Kidney (tissue), 14 donors: ENCODE measurements around the gene GNAT2. TPM values are rescaled to one million over a fixed set of nuclear protein-coding genes. Genes with fewer than 3 reads are reported as not detected.

Experiments used
- DNase-seq, 5 donors: peaks; one replicate each; pipeline ENCODE4 v3.0.0-alpha.2; 2013 to 2020
- FAIRE-seq: peaks from 2 replicates; lab custom pipeline; 2012; peaks lifted over from hg19 to GRCh38; lab: Jason Lieb, UNC
- H3K27ac ChIP-seq, 2 donors: one replicate each; pipeline ENCODE4 v1.7.0; 2013; ENCODE audit warnings: low read depth in 2 of 2, low read length in 2 of 2, inconsistent platforms in 1 of 2
- H3K27me3 ChIP-seq: one replicate; pipeline ENCODE4 v1.7.1; 2013; ENCODE audit warnings: low read length, inconsistent platforms; ENCODE audit not compliant: control insufficient read depth, insufficient read depth
- H3K36me3 ChIP-seq, 3 donors: one replicate each; pipeline versions ENCODE4 v1.7.0 to v1.7.1; 2013; ENCODE audit warnings: low read length in 3 of 3, control low read depth in 1 of 3, inconsistent platforms in 1 of 3; ENCODE audit not compliant: insufficient read depth in 3 of 3, control insufficient read depth in 2 of 3
- H3K4me1 ChIP-seq, 3 donors: one replicate each; pipeline versions ENCODE4 v1.7.0 to v1.7.1; 2013; ENCODE audit warnings: low read length in 3 of 3, inconsistent platforms in 1 of 3, low read depth in 1 of 3; ENCODE audit not compliant: control insufficient read depth in 2 of 3, insufficient read depth in 2 of 3
- H3K4me3 ChIP-seq, 3 donors: one replicate each; pipeline versions ENCODE4 v1.7.0 to v1.8.1; 2013; ENCODE audit warnings: low read length in 3 of 3, control low read depth in 1 of 3, inconsistent platforms in 1 of 3
- H3K9ac ChIP-seq, 3 donors: one replicate each; pipeline versions ENCODE4 v1.7.0 to v1.7.1; 2013; ENCODE audit warnings: low read length in 3 of 3, control low read depth in 1 of 3, inconsistent platforms in 1 of 3
- H3K9me3 ChIP-seq, 3 donors: one replicate each; pipeline versions ENCODE4 v1.7.0 to v1.7.1; 2013; ENCODE audit warnings: low read length in 3 of 3, control low read depth in 1 of 3, inconsistent platforms in 1 of 3; ENCODE audit not compliant: control insufficient read depth in 2 of 3, insufficient read depth in 1 of 3
- intact Hi-C: fragments of 100-400 bp; cut with DNase I; formaldehyde crosslinking; loops from one replicate; pipeline ENCODE4 v1.11.1; 2022
- polyA plus RNA-seq: library from polyadenylated mRNA; stranded (reverse); fragments of 350-450 nt; fragmentation: Illumina TruSeq; extraction: RNeasy Lipid Tissue Mini Kit (QIAGEN cat#74804); gene quantifications from one replicate; pipeline ENCODE4 v1.2.3, GENCODE V29; 2014; ENCODE audit warnings: low read depth, low replicate concordance; ENCODE audit not compliant: insufficient read depth
- total RNA-seq: library from RNA; stranded (reverse); fragmentation: NEBNext Ultra II Directional; extraction: Animal tissue kit (Norgen Biotek cat#: 25700); gene quantifications from one replicate; pipeline ENCODE4 v1.2.1, GENCODE V29; 2021
- TF ChIP-seq, protein P1 (sequence below): IDR thresholded peaks from 3 replicates; pipeline ENCODE4 v1.5.1; 2012; ENCODE audit warnings: mild to moderate bottlenecking, moderate library complexity, borderline replicate concordance; ENCODE audit not compliant: insufficient read depth; ENCODE audit errors: extremely low read depth
- donor health status: control.
- donor health status: control.
- donor health status: control.
- donor health status: control.
- donor health status: control.
- donor health status: DM: yes; HTN: yes; CAD: no.
- donor health status: Normal renal cell carcinoma (clear cell type).

The GNAT2 gene
- total and polyA plus RNA-seq, 2 donors from 2014 or later, result not detected

DNA sequence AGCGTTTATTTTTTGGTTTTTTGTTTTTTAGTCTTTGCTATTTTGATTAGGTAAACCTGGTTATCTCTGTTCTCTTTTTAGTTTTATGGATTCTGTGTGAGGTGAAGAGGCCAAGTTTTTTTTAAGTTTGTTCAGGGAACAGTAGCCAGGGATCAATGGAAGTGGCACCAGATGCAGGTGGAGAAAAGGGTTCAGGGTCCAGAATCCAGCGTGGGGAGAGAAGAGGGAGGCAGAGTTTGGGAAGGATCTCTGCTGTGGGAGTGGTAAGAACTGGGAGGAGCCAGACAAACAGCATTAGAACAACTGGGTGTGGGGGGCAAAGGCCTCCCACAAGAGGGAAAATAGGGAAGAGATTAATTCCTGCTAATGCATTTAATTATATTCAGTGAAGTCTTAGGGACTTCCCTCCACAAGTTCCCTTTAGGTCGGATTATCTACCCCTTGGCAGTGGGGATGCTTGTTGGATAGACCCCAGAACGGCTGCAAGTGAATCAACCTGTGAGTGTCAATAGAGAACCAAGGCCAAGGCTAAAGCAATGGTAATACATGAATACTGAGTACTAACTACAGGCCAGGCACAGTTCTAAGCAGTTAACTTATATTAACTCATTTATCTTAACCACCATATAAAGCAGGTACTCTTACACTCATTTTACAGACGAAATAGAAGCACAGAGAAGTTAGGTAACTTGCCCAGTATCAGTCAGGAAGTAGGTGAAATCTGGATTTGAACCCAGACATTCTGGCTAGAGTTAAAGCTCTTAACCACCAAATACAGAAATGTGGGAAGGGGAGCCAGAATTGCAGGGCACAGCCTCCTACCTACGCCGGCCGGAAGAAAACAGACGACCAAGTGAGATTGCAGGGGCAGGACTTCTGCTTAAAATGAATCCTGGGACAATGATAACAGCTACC, 498 bp downstream of the GNAT2 start:
- Histone ChIP-seq H3K27me3 (no peaks in the 10 kb centered on the region), H3K36me3 (no peaks in the 10 kb centered on the region), H3K9ac (peak overlapping the region in 1 of 3 donors; percentile 99), H3K27ac (peak overlapping the region; percentile 56 to 87), H3K4me1 (peaks cover 3 to 36% (median 10%) of the 10 kb centered on the region in 3 donors), H3K4me3 (peak overlapping the region; percentile 53 to 95 (median 88)), H3K9me3 (no peaks in the 10 kb centered on the region)
- no peak for FAIRE-seq
- intact Hi-C loops, result no loop called here
- TF ChIP-seq, protein P1, sequence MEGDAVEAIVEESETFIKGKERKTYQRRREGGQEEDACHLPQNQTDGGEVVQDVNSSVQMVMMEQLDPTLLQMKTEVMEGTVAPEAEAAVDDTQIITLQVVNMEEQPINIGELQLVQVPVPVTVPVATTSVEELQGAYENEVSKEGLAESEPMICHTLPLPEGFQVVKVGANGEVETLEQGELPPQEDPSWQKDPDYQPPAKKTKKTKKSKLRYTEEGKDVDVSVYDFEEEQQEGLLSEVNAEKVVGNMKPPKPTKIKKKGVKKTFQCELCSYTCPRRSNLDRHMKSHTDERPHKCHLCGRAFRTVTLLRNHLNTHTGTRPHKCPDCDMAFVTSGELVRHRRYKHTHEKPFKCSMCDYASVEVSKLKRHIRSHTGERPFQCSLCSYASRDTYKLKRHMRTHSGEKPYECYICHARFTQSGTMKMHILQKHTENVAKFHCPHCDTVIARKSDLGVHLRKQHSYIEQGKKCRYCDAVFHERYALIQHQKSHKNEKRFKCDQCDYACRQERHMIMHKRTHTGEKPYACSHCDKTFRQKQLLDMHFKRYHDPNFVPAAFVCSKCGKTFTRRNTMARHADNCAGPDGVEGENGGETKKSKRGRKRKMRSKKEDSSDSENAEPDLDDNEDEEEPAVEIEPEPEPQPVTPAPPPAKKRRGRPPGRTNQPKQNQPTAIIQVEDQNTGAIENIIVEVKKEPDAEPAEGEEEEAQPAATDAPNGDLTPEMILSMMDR, result no peak
- DNase-seq, result no peak

DNA sequence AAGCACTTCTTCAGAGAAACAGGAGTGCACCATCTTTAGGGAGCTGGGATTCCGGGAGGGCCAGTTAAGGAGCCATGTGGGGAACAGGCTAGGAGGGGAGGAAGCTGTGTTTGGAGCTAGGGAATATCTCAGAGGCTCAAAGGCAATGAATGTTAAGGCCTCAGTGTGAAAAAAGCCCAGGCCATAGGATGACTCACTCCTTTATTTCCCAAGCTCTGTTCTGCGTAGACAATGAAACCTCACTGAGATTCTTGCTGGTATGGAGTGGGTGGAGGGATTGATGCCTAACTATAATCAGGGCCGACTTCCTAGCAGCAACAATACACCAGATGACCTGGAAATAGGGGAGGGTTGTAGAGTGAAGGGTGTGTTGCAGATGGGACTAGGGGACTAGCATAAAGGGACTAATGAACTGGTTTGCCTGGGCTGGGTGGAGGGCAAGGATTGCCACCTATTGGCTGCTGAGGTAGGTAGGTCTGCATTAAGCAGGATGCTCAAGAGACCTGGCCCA, 2.1 kb downstream of the GNAT2 start:
- DNase-seq, result no peak
- Histone ChIP-seq H3K9ac (no peak overlapping the region), H3K9me3 (no peaks in the 10 kb centered on the region), H3K4me3 (no peak overlapping the region), H3K36me3 (no peaks in the 10 kb centered on the region), H3K4me1 (peaks cover 3 to 25% (median 10%) of the 10 kb centered on the region in 3 donors), H3K27ac (peak overlapping the region in 1 of 2 donors; percentile 18), H3K27me3 (no peaks in the 10 kb centered on the region)
- TF ChIP-seq, protein P1, result no peak
- no peak for FAIRE-seq
- intact Hi-C loops, result no loop called here

DNA sequence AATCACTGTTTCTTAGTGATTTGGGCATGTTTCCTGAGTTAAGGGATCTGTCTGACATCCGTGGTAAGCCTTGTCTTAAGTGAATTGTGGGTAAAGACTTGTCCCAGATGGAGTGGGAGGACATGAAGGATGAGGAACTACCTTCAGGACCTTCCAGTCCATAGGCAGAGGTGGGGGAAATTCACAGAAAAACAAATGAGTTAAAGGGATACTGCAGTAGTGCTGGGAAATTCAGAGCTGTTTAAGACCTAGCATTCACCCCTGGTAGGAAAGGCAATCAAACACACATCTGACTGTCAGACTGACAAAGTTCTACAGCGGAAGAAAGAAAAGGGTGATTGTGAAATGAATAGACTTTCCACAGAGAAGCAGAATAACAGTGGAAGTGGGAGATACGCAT, 3.0 kb downstream of the GNAT2 start:
- peak overlapping the region in 1 of 2 donors; percentile 34 for H3K27ac ChIP-seq
- TF ChIP-seq, protein P1, result no peak
- no peak for FAIRE-seq

More for the DNA sequence above, 3.0 kb downstream of the GNAT2 start:
- Histone ChIP-seq H3K4me3 (no peak overlapping the region), H3K9ac (no peak overlapping the region), H3K9me3 (no peaks in the 10 kb centered on the region), H3K36me3 (no peaks in the 10 kb centered on the region), H3K27me3 (no peaks in the 10 kb centered on the region), H3K4me1 (peaks cover 3 to 16% (median 10%) of the 10 kb centered on the region in 3 donors)
- intact Hi-C loops, result no loop called here
- peak in 1 of 5 donors; percentile 41 for DNase-seq
